Lower leg skin (tissue), 3 donors: Measurements from ENCODE around the gene TPTE2.
"Not testable (repeated sequence)": the region's sequence is repeated elsewhere in the genome, so short reads cannot be mapped to it uniquely, and the experiment has no call there.

Experiments
- CTCF ChIP-seq, 3 donors: fragments of 450-650 bp; IDR thresholded peaks; one replicate each; pipeline ENCODE4 v1.5.1; 2016; ENCODE audit warnings: antibody characterized with exemption in 3 of 3, mild to moderate bottlenecking in 3 of 3, moderate library complexity in 2 of 3
- POLR2A ChIP-seq, 2 donors: fragments of 450-650 bp; IDR thresholded peaks; one replicate each; pipeline ENCODE4 v1.6.1; 2016 to 2017; ENCODE audit warnings: antibody characterized with exemption in 2 of 2, mild to moderate bottlenecking in 1 of 2, moderate library complexity in 1 of 2

GRCh38 chr13:19561127-19561582 lies at the start of gene TPTE2:
- TF ChIP-seq CTCF, POLR2A (IDR thresholded peaks at IDR 0.05): not testable (repeated sequence)
